Measurements from ENCODE around the gene EHMT1.

EHMT1 gene

GRCh38 chr9:137612741-137613142, 6.1 kb upstream of the EHMT1 start:
- TF ChIP-seq REST (IDR thresholded peaks at IDR 0.05; ENCODE audit: insufficient read depth in 1 of 2, low read depth in 2 of 2, low read length in 2 of 2): no peak
- no peak for TF ChIP-seq POLR2AphosphoS5 (IDR thresholded peaks at IDR 0.05; ENCODE audit: low read depth, low read length)

GRCh38 chr9:137613259-137613658, 5.5 kb upstream of the EHMT1 start:
- TF ChIP-seq REST (IDR thresholded peaks at IDR 0.05; ENCODE audit: insufficient read depth in 1 of 2, low read depth in 2 of 2, low read length in 2 of 2): no peak
- no peak for TF ChIP-seq SIN3A (IDR thresholded peaks at IDR 0.05; ENCODE audit: borderline replicate concordance, insufficient read depth, low read length)
- TF ChIP-seq TAF1 (IDR thresholded peaks at IDR 0.05; ENCODE audit: borderline replicate concordance, insufficient read depth, low read length): no peak
- no peak for TF ChIP-seq POLR2AphosphoS5 (IDR thresholded peaks at IDR 0.05; ENCODE audit: low read depth, low read length)
- TF ChIP-seq FOXP2 (optimal IDR thresholded peaks at IDR 0.05; ENCODE audit: borderline replicate concordance, extremely low read depth, extremely low read length, insufficient read depth): no peak

- no peak; the same call in 1 of the 2 replicates for TF ChIP-seq POLR2AphosphoS5 (IDR thresholded peaks at IDR 0.05; ENCODE audit: low read depth, low read length)
- TF ChIP-seq FOXP2 (optimal IDR thresholded peaks at IDR 0.05; ENCODE audit: borderline replicate concordance, extremely low read depth, extremely low read length, insufficient read depth): no peak
- no peak for TF ChIP-seq SIN3A (IDR thresholded peaks at IDR 0.05; ENCODE audit: borderline replicate concordance, insufficient read depth, low read length)
- no peak for TF ChIP-seq TAF1 (IDR thresholded peaks at IDR 0.05; ENCODE audit: borderline replicate concordance, insufficient read depth, low read length)
- TF ChIP-seq REST (IDR thresholded peaks at IDR 0.05; ENCODE audit: insufficient read depth in 1 of 2, low read depth in 2 of 2, low read length in 2 of 2): no peak
Measured at GRCh38 chr9:137613738-137614523, 4.9 kb upstream of the EHMT1 start.

- TF ChIP-seq TAF1 (IDR thresholded peaks at IDR 0.05; ENCODE audit: borderline replicate concordance, insufficient read depth, low read length) (no peak), REST (IDR thresholded peaks at IDR 0.05; ENCODE audit: insufficient read depth in 1 of 2, low read depth in 2 of 2, low read length in 2 of 2) (no peak)
Measured at GRCh38 chr9:137614631-137615386, 4.0 kb upstream of the EHMT1 start.
